SK-N-SH (cell line): ENCODE data around the gene TJP1.

Source experiments
- CTCF ChIP-seq: fragments of 200-600 bp; sonication (generic); IDR thresholded peaks from 2 replicates; pipeline ENCODE4 v1.6.1; 2017; ENCODE audit warnings: antibody characterized with exemption, mild to moderate bottlenecking, moderate library complexity
- EZH2phosphoT487 ChIP-seq: fragments of 200-600 bp; sonication (generic); IDR thresholded peaks from 2 replicates; pipeline ENCODE4 v1.6.1; 2017; ENCODE audit warnings: low read depth, mixed run types, mild to moderate bottlenecking, antibody characterized with exemption, moderate library complexity, borderline replicate concordance
- JUND ChIP-seq: IDR thresholded peaks from 2 replicates; pipeline ENCODE4 v1.4.0; 2012
- NRF1 ChIP-seq: IDR thresholded peaks from 2 replicates; pipeline ENCODE4 v1.6.1; 2012; ENCODE audit warnings: low read depth, mild to moderate bottlenecking, low read length
- PBX3 ChIP-seq: IDR thresholded peaks from 2 replicates; pipeline ENCODE4; 2012
- POLR2AphosphoS5 ChIP-seq: IDR thresholded peaks from 2 replicates; pipeline ENCODE4 v1.6.1; 2012; ENCODE audit warnings: low read depth, low read length
- REST ChIP-seq: IDR thresholded peaks from 2 replicates; pipeline ENCODE4 v1.6.1; 2012; ENCODE audit warnings: mild to moderate bottlenecking, low read depth, low read length, moderate library complexity
- RFX5 ChIP-seq: IDR thresholded peaks from 2 replicates; pipeline ENCODE4 v1.6.1; 2012; ENCODE audit warnings: mild to moderate bottlenecking, improper control_type of control experiment, low read length
- YY1 ChIP-seq: IDR thresholded peaks from 2 replicates; pipeline ENCODE4 v1.4.0; 2012; ENCODE audit warnings: low read depth, mild to moderate bottlenecking

- TF ChIP-seq POLR2AphosphoS5 (no peak), REST (no peak), EZH2phosphoT487 (no peak), CTCF (no peak), RFX5 (no peak), YY1 (no peak), JUND (no peak), NRF1 (no peak), PBX3 (no peak)
Observed at GRCh38 chr15:29832709-29833108, 10.4 kb upstream of the TJP1 start.
